Memory B cell (primary cell): ENCODE measurements around the gene RAP1GAP2.

Source experiments
- ATAC-seq: fragments of 150-1000 bp; cut with Tn5 transposase; 2 replicates; pipeline ENCODE4 v1.10.0; 2021; ENCODE audit warnings: low read depth, mild to moderate bottlenecking, moderate library complexity
- DNase-seq, 2 donors: peaks; one replicate each; pipeline ENCODE4 v3.0.0; 2022; ENCODE audit warnings: low spot score in 2 of 2
- H3K27ac Mint-ChIP-seq: one replicate; pipeline ENCODE4 v1.8.0; 2022; ENCODE audit warnings: mild to moderate bottlenecking, moderate library complexity, mixed read lengths
- H3K27me3 Mint-ChIP-seq: one replicate; pipeline ENCODE4 v1.8.0; 2022; ENCODE audit warnings: mixed read lengths
- H3K36me3 Mint-ChIP-seq: one replicate; pipeline ENCODE4 v1.8.0; 2022; ENCODE audit warnings: mild to moderate bottlenecking, mixed read lengths
- H3K4me1 Mint-ChIP-seq: one replicate; pipeline ENCODE4 v1.8.0; 2022; ENCODE audit warnings: mixed read lengths
- H3K4me3 Mint-ChIP-seq: one replicate; pipeline ENCODE4 v1.8.0; 2022; ENCODE audit warnings: mild to moderate bottlenecking, moderate library complexity, mixed read lengths
- H3K9me3 Mint-ChIP-seq: one replicate; pipeline ENCODE4 v1.8.0; 2022; ENCODE audit warnings: mixed read lengths

The RAP1GAP2 gene

DNA sequence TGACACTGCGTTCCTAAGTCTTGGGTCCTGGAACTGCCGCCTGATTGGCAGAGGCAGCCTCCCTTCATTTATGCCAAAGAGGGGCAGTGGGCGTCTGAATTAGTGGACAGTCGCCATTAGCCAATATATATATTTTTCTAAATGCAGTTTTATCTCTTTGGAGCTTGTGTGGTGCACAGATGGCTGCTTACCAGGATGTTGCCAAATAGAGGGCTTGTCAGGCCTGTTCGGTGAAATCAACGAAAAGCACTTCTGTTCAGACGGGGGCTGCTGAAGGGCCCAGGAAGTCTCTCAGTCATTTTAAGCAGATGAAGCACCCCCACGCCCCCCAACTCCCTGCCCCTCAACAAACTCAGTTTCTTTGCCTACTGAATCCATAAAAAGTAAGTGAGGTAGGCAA, 66.0 kb downstream of the RAP1GAP2 start:
- no peaks in the 10 kb centered on the region for H3K27me3 Mint-ChIP-seq
- DNase-seq (no peak), ATAC-seq (no peak)
- H3K27ac Mint-ChIP-seq, result no peak overlapping the region
- H3K4me1 Mint-ChIP-seq, result no peaks in the 10 kb centered on the region
- H3K9me3 Mint-ChIP-seq, result no peaks in the 10 kb centered on the region
- peaks cover 12% of the 10 kb centered on the region for H3K36me3 Mint-ChIP-seq
- no peak overlapping the region for H3K4me3 Mint-ChIP-seq

DNA sequence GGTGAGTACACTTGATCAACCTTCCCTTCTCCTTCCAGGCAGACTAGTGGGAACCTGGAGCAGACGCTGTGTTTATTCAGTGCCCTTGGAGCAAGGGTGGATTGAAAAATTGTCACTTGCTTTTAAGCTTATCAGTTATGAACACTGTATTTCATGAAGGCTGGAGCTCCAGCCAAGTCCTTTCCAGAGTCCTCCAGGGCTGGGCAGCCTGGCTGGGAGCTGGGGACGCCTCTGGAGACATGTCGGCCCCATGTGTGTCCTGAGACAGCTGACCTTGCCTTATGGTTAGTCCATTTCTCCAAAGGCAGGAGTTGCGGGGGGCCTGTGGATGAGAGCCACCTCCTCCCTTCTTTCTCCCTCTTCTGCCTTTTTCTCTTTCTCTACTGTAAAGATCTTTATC, 67.0 kb downstream of the RAP1GAP2 start:
- H3K9me3 Mint-ChIP-seq, result no peaks in the 10 kb centered on the region
- ATAC-seq, result no peak
- H3K27ac Mint-ChIP-seq, result no peak overlapping the region
- no peak overlapping the region for H3K4me3 Mint-ChIP-seq
- no peak for DNase-seq
- H3K27me3 Mint-ChIP-seq, result no peaks in the 10 kb centered on the region
- H3K36me3 Mint-ChIP-seq, result peaks cover 12% of the 10 kb centered on the region
- no peaks in the 10 kb centered on the region for H3K4me1 Mint-ChIP-seq

- ATAC-seq, result no peak
These were observed 69.0 kb downstream of the RAP1GAP2 start for GRCh38 chr17:2865228-2865627.

DNA sequence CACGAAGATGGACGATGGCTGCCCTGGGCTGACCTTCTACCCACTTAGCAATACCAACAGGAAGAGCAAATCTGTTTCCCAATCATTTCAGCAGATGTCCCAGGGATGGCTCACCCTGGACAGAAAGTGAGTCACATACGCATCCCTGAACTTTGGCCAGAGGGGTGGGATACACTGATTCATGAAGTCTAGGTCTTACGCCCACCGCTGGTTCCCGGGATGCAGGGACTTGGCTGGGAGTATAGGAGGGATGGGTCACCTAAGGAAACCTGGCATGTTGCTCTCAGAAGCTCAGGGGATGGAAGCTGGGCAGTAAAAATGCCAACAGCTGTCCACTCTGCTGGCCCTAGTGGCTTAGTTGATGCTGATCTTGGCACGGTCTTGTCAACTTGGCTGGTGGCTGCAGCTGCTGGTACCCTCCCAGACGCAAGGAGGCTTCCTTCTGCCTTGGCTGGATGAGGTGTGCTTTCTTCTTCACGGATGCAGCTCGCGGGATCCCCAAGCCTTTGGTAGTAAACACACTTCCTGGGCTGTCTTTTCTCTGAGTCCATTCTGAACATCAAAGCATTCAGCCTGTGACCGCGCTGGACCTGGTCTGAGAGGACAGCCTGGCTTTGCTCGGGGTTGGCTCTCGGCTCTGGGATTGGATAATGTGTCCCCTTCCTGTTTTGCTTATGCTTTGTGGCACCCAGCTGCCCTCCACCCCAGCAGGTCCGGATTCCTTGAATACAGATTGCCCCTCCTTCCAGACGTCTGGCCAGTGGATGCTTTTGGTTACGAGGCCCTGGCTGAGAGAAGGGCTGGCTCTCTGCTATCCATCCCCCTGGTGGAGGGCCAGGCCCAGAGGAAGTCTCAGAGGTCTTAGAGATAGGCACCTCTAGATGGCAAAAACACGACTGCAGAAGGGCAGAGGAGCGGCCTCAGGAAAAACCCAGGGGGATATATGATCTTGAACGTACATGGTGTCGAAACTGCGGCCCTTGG, 71.5 kb downstream of the RAP1GAP2 start:
- Mint-ChIP-seq H3K27me3 (no peaks in the 10 kb centered on the region), H3K9me3 (no peaks in the 10 kb centered on the region), H3K4me1 (peaks cover 8% of the 10 kb centered on the region), H3K27ac (no peak overlapping the region), H3K4me3 (no peak overlapping the region), H3K36me3 (peaks cover 5% of the 10 kb centered on the region)
- DNase-seq, result no peak
- ATAC-seq, result no peak

More at GRCh38 chr17:2865228-2865627, 69.0 kb downstream of the RAP1GAP2 start:
- Mint-ChIP-seq H3K9me3 (no peaks in the 10 kb centered on the region), H3K27me3 (no peaks in the 10 kb centered on the region), H3K36me3 (peaks cover 12% of the 10 kb centered on the region), H3K27ac (no peak overlapping the region), H3K4me1 (no peaks in the 10 kb centered on the region), H3K4me3 (no peak overlapping the region)
- no peak for DNase-seq

DNA sequence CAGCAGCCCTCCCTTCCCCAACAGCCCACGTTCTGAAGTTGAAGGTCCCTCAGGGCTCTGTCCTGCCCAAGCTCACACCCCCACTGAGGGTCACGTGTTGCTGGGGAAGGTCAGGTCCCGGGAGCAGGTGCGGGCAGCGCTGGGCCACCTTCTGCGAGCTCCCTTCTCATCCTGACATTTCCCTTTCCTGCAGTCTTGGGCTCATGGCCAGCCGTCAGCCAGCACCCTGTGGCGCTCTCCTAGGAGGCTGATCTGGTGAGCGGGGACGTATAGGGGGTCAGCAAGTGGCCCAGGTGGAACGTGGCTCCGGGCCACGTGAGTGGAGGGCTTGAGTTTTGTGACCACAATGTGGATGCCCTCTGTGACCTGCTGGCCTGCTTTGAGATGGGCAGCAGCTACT, 73.4 kb downstream of the RAP1GAP2 start:
- Mint-ChIP-seq H3K36me3 (peaks cover 3% of the 10 kb centered on the region), H3K9me3 (no peaks in the 10 kb centered on the region), H3K4me1 (peaks cover 8% of the 10 kb centered on the region), H3K27ac (no peak overlapping the region), H3K27me3 (no peaks in the 10 kb centered on the region), H3K4me3 (no peak overlapping the region)
- ATAC-seq (no peak), DNase-seq (no peak)

GRCh38 chr17:2871205-2871604, 75.0 kb downstream of the RAP1GAP2 start:
- H3K27ac Mint-ChIP-seq, result no peak overlapping the region
- no peak for DNase-seq
- H3K4me3 Mint-ChIP-seq, result no peak overlapping the region
- peaks cover 11% of the 10 kb centered on the region for H3K4me1 Mint-ChIP-seq
- no peaks in the 10 kb centered on the region for H3K27me3 Mint-ChIP-seq
- H3K9me3 Mint-ChIP-seq, result no peaks in the 10 kb centered on the region
- peaks cover 3% of the 10 kb centered on the region for H3K36me3 Mint-ChIP-seq
- ATAC-seq, result no peak

- DNase-seq (no peak), ATAC-seq (no peak)
- no peak overlapping the region for H3K4me3 Mint-ChIP-seq
- peaks cover 11% of the 10 kb centered on the region for H3K4me1 Mint-ChIP-seq
- no peak overlapping the region for H3K27ac Mint-ChIP-seq
- no peaks in the 10 kb centered on the region for H3K9me3 Mint-ChIP-seq
- peaks cover 5% of the 10 kb centered on the region for H3K36me3 Mint-ChIP-seq
- no peaks in the 10 kb centered on the region for H3K27me3 Mint-ChIP-seq
These were observed 75.5 kb downstream of the RAP1GAP2 start for GRCh38 chr17:2871720-2872119.

- Mint-ChIP-seq H3K4me1 (peaks cover 11% of the 10 kb centered on the region), H3K36me3 (peaks cover 8% of the 10 kb centered on the region), H3K27ac (no peak overlapping the region), H3K9me3 (no peaks in the 10 kb centered on the region), H3K4me3 (no peak overlapping the region), H3K27me3 (no peaks in the 10 kb centered on the region)
- DNase-seq (no peak), ATAC-seq (no peak)
These were observed 76.0 kb downstream of the RAP1GAP2 start for GRCh38 chr17:2872282-2872681.

GRCh38 chr17:2874189-2874686, 78.0 kb downstream of the RAP1GAP2 start:
- ATAC-seq (no peak), DNase-seq (no peak)
- Mint-ChIP-seq H3K27ac (no peak overlapping the region), H3K36me3 (peaks cover 12% of the 10 kb centered on the region), H3K27me3 (no peaks in the 10 kb centered on the region), H3K9me3 (no peaks in the 10 kb centered on the region), H3K4me3 (no peak overlapping the region), H3K4me1 (peaks cover 17% of the 10 kb centered on the region)

GRCh38 chr17:2875608-2876007, 79.4 kb downstream of the RAP1GAP2 start:
- no peak overlapping the region for H3K27ac Mint-ChIP-seq
- peaks cover 23% of the 10 kb centered on the region for H3K4me1 Mint-ChIP-seq

GRCh38 chr17:2876467-2876866, 80.2 kb downstream of the RAP1GAP2 start:
- Mint-ChIP-seq H3K4me3 (no peak overlapping the region), H3K9me3 (no peaks in the 10 kb centered on the region), H3K36me3 (peaks cover 16% of the 10 kb centered on the region), H3K4me1 (peaks cover 18% of the 10 kb centered on the region), H3K27me3 (no peaks in the 10 kb centered on the region), H3K27ac (no peak overlapping the region)
- no peak for DNase-seq
- ATAC-seq, result no peak

More at GRCh38 chr17:2875608-2876007, 79.4 kb downstream of the RAP1GAP2 start:
- no peaks in the 10 kb centered on the region for H3K9me3 Mint-ChIP-seq
- DNase-seq (no peak), ATAC-seq (no peak)
- no peak overlapping the region for H3K4me3 Mint-ChIP-seq
- H3K36me3 Mint-ChIP-seq, result peaks cover 16% of the 10 kb centered on the region
- no peaks in the 10 kb centered on the region for H3K27me3 Mint-ChIP-seq

- Mint-ChIP-seq H3K4me3 (no peak overlapping the region), H3K27ac (no peak overlapping the region), H3K27me3 (no peaks in the 10 kb centered on the region), H3K9me3 (no peaks in the 10 kb centered on the region), H3K36me3 (peaks cover 16% of the 10 kb centered on the region), H3K4me1 (peaks cover 20% of the 10 kb centered on the region)
- DNase-seq, result no peak
- no peak for ATAC-seq
These were observed 82.6 kb downstream of the RAP1GAP2 start for GRCh38 chr17:2878751-2879254.

DNA sequence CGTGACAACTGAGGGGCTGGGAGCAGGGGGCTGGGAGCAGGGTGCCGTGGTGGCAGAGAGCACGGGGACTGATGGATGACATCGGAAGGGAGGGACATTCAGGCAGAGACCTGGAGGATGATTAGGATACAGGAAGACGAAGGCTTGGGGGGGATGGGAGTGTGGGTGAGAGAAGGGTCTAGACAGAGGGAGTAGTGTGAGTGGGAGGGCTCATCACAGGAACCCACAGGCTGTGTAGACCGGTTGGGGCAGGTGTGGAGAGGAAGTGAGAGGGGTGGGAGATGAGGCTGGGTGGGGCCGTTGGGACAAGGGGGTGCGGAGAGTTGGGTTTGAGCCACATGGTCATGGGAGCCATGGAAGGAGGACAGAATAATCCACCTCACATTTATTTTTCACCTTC, 83.8 kb downstream of the RAP1GAP2 start:
- Mint-ChIP-seq H3K4me1 (peaks cover 25% of the 10 kb centered on the region), H3K9me3 (no peaks in the 10 kb centered on the region), H3K36me3 (peaks cover 18% of the 10 kb centered on the region), H3K4me3 (no peak overlapping the region), H3K27ac (peak overlapping the region; percentile 75), H3K27me3 (no peaks in the 10 kb centered on the region)
- ATAC-seq (no peak), DNase-seq (no peak)

GRCh38 chr17:2881295-2881694, 85.1 kb downstream of the RAP1GAP2 start:
- H3K27ac Mint-ChIP-seq, result no peak overlapping the region
- DNase-seq (no peak), ATAC-seq (no peak)
- H3K4me1 Mint-ChIP-seq, result peaks cover 23% of the 10 kb centered on the region
- no peak overlapping the region for H3K4me3 Mint-ChIP-seq
- no peaks in the 10 kb centered on the region for H3K27me3 Mint-ChIP-seq
- peaks cover 17% of the 10 kb centered on the region for H3K36me3 Mint-ChIP-seq
- H3K9me3 Mint-ChIP-seq, result no peaks in the 10 kb centered on the region
